GM12878 (cell line): ENCODE results near the gene ZSCAN25. TPM values are rescaled to one million over a fixed set of nuclear protein-coding genes. Genes with fewer than 3 reads are reported as not detected.

Experiments
- ATAC-seq: fragments of 200-7000 bp; cut with Tn5 transposase; 3 replicates; pipeline ENCODE4 v1.9.1; 2020; ENCODE audit warnings: mild to moderate bottlenecking, moderate library complexity
- BruUV-seq: library from RNA; stranded (reverse); fragments of 400-500 nt; replicated peaks from 2 replicates; lab custom pipeline; 2021; lab: Mats Ljungman, UMichigan
- CTCF ChIA-PET: fragments of 300-600 bp; sonication (Branson Sonifier 250); formaldehyde crosslinking; extraction: SDS; loops from one replicate; lab custom pipeline; 2021; ENCODE audit warnings: inconsistent platforms; lab: Yijun Ruan, JAX
- POLR2A ChIA-PET: fragments of 350-600 bp; formaldehyde crosslinking; extraction: SDS; loops from one replicate; lab custom pipeline; 2021; ENCODE audit warnings: inconsistent platforms; lab: Charles Lee
- RAD21 ChIA-PET: fragments of 300-600 bp; sonication (Branson Sonifier 250); formaldehyde crosslinking; loops from one replicate; lab custom pipeline; 2023; ENCODE audit warnings: antibody characterized with exemption; ENCODE audit not compliant: unreplicated experiment; lab: Charles Lee
- SMC1A ChIA-PET: fragments of 300-600 bp; sonication (Branson Sonifier 250); formaldehyde crosslinking; loops from one replicate; lab custom pipeline; 2023; ENCODE audit not compliant: unreplicated experiment, uncharacterized antibody; lab: Charles Lee
- DNase-seq: peaks from one replicate; pipeline ENCODE4 v3.0.0-alpha.2; 2011; ENCODE audit warnings: low read depth, low spot score
- FAIRE-seq: peaks from 3 replicates; lab custom pipeline; 2011; peaks lifted over from hg19 to GRCh38; lab: Jason Lieb, UNC
- H2AFZ ChIP-seq: 2 replicates; pipeline ENCODE4 v1.6.0; 2011; ENCODE audit warnings: low read depth, low read length, control low read depth; ENCODE audit not compliant: control insufficient read depth
- H3K27ac ChIP-seq: 2 replicates; pipeline ENCODE4 v1.5.1; 2011; ENCODE audit warnings: control low read depth; ENCODE audit not compliant: control insufficient read depth, insufficient read depth
- H3K27me3 ChIP-seq, 2 experiments: replicated peaks in 1 of 2; 2 replicates each; pipeline versions ENCODE4 v1.6.0 to v1.6.1; 2011; ENCODE audit warnings: low read length in 1 of 2; ENCODE audit not compliant: control insufficient read depth in 2 of 2, insufficient read depth in 2 of 2
- H3K36me3 ChIP-seq, 2 experiments: 2 replicates each; pipeline ENCODE4 v1.5.1; 2011; ENCODE audit warnings: low read length in 1 of 2; ENCODE audit not compliant: control insufficient read depth in 2 of 2, insufficient read depth in 2 of 2
- H3K4me1 ChIP-seq: 2 replicates; pipeline ENCODE4 v1.6.1; 2011; ENCODE audit warnings: mild to moderate bottlenecking, low read length, moderate library complexity, mixed read lengths; ENCODE audit not compliant: control insufficient read depth, insufficient read depth
- H3K4me2 ChIP-seq: 2 replicates; pipeline ENCODE4 v1.6.0; 2011; ENCODE audit warnings: control low read depth; ENCODE audit not compliant: control insufficient read depth, insufficient read depth
- H3K4me3 ChIP-seq: fragments of 200-600 bp; sonication (generic); 2 replicates; pipeline ENCODE4 v1.5.1; 2016
- H3K79me2 ChIP-seq: 2 replicates; pipeline ENCODE4 v1.6.0; 2011; ENCODE audit warnings: low read length; ENCODE audit not compliant: control insufficient read depth, insufficient read depth
- H3K9ac ChIP-seq: 2 replicates; pipeline ENCODE4 v1.8.0; 2011; ENCODE audit warnings: low read length, control low read depth, mixed read lengths; ENCODE audit not compliant: control insufficient read depth, insufficient read depth
- H3K9me3 ChIP-seq: replicated peaks from 3 replicates; pipeline ENCODE4 v1.5.1; 2011; ENCODE audit warnings: mild to moderate bottlenecking, low read length; ENCODE audit not compliant: control insufficient read depth, insufficient read depth
- H4K20me1 ChIP-seq: 2 replicates; pipeline ENCODE4 v1.6.0; 2011; ENCODE audit not compliant: control insufficient read depth, insufficient read depth
- BHLHE40 ChIP-seq, 2 experiments: fragments of 450-650 bp in 1 of 2; IDR thresholded peaks; 2 replicates each; pipeline ENCODE4 v1.6.1; 2011 to 2017; ENCODE audit warnings: low read depth in 2 of 2, borderline replicate concordance in 1 of 2, improper control_type of control experiment in 1 of 2, low read length in 1 of 2, mild to moderate bottlenecking in 1 of 2
- BMI1 ChIP-seq: fragments of 450-650 bp; IDR thresholded peaks from 2 replicates; pipeline ENCODE4 v1.6.1; 2016; ENCODE audit warnings: mild to moderate bottlenecking, moderate library complexity, borderline replicate concordance
- CBX3 ChIP-seq: fragments of 200-600 bp; sonication (generic); IDR thresholded peaks from 2 replicates; pipeline ENCODE4 v1.6.1; 2016; ENCODE audit warnings: low read depth, borderline replicate concordance
- ESRRA ChIP-seq: IDR thresholded peaks from 2 replicates; pipeline ENCODE4 v1.6.1; 2012; ENCODE audit warnings: mild to moderate bottlenecking, low read length, improper control_type of control experiment
- GABPA ChIP-seq: IDR thresholded peaks from 2 replicates; pipeline ENCODE4 v1.6.1; 2014; ENCODE audit warnings: antibody characterized with exemption, low read depth, mild to moderate bottlenecking, inconsistent platforms
- MTA3 ChIP-seq: IDR thresholded peaks from 2 replicates; pipeline ENCODE4 v1.6.1; 2012; ENCODE audit warnings: low read length, inconsistent platforms, borderline replicate concordance
- NR2C1 ChIP-seq: fragments of 450-650 bp; IDR thresholded peaks from 2 replicates; pipeline ENCODE4 v1.6.1; 2017; ENCODE audit warnings: antibody characterized with exemption, mild to moderate bottlenecking, moderate library complexity
- POLR2AphosphoS2 ChIP-seq: IDR thresholded peaks from 2 replicates; pipeline ENCODE4 v1.6.1; 2011; ENCODE audit warnings: low read depth, mild to moderate bottlenecking, low read length, improper control_type of control experiment, moderate library complexity
- RBBP5 ChIP-seq: fragments of 200-600 bp; sonication (generic); conservative IDR thresholded peaks from 2 replicates; pipeline ENCODE4 v1.6.1; 2016
- SMAD5 ChIP-seq: IDR thresholded peaks from 2 replicates; pipeline ENCODE4 v1.6.1; 2016; ENCODE audit warnings: antibody characterized with exemption, low read depth
- SMARCA5 ChIP-seq: fragments of 450-650 bp; IDR thresholded peaks from 2 replicates; pipeline ENCODE4 v1.6.1; 2017; ENCODE audit warnings: mild to moderate bottlenecking
- SMC3 ChIP-seq: IDR thresholded peaks from 2 replicates; pipeline ENCODE4 v1.6.1; 2011; ENCODE audit warnings: low read length, improper control_type of control experiment, borderline replicate concordance
- SRF ChIP-seq, 2 experiments: IDR thresholded peaks; 2 replicates each; pipeline ENCODE4 v1.6.1; 2011; ENCODE audit warnings: low read depth in 2 of 2, low read length in 2 of 2, mild to moderate bottlenecking in 1 of 2, moderate library complexity in 1 of 2
- TAF1 ChIP-seq: IDR thresholded peaks from 2 replicates; pipeline ENCODE4 v1.6.1; 2011; ENCODE audit warnings: mild to moderate bottlenecking, low read depth, low read length, borderline replicate concordance
- ZBTB40 ChIP-seq: fragments of 450-650 bp; IDR thresholded peaks from 2 replicates; pipeline ENCODE4 v1.6.1; 2016; ENCODE audit warnings: mild to moderate bottlenecking, moderate library complexity, borderline replicate concordance
- ZNF384 ChIP-seq: IDR thresholded peaks from 2 replicates; pipeline ENCODE4 v1.6.1; 2012; ENCODE audit warnings: low read depth, mild to moderate bottlenecking, low read length, improper control_type of control experiment, borderline replicate concordance
- WGBS: methylation state at CpG from one replicate; pipeline ENCODE4 v1.1.6; 2016; ENCODE audit warnings: low lambda C conversion rate; ENCODE audit not compliant: insufficient replicate concordance, insufficient coverage; ENCODE audit errors: missing lambda C conversion rate; 5-methylcytosine and 5-hydroxymethylcytosine counted together
- in situ Hi-C: fragments of 300-500 bp; cut with MboI; formaldehyde crosslinking; loops from 9 replicates; pipeline ENCODE4 v1.14.3; 2018; ENCODE audit warnings: mixed read lengths
- intact Hi-C: fragments of 100-400 bp; cut with micrococcal nuclease; formaldehyde crosslinking; loops from one replicate; pipeline ENCODE4 v1.14.2; 2022; ENCODE audit not compliant: unreplicated experiment
- polyA plus RNA-seq, 11 experiments: library from polyadenylated mRNA; depleted of rRNA in 4 of 11; unstranded in 6 of 11; stranded (reverse) in 5 of 11; fragments of >200 nt; fragmentation: Nextera tagmentation in 4 of 11; fragmentation: Illumina TruSeq in 1 of 11; extraction: Ambion mirVana in 4 of 11; extraction: Trizol in 1 of 11; gene quantifications; 1 replicate in 1 of 11; 2 replicates in 10 of 11; pipeline versions ENCODE4 v1.2.1 to v1.2.3, GENCODE V29; 2011 to 2016; ENCODE audit warnings: inconsistent platforms in 2 of 11, missing spikeins in 2 of 11, low read depth in 1 of 11
- total RNA-seq, 4 experiments: library from RNA; depleted of rRNA in 3 of 4; stranded (reverse); fragments of >200 nt in 3 of 4; fragmentation: Illumina TruSeq in 1 of 4; extraction: Trizol in 1 of 4; gene quantifications; 2 replicates each; pipeline versions ENCODE4 v1.2.1 to v1.2.3, GENCODE V29; 2013 to 2021

Gene ZSCAN25
- total and polyA plus RNA-seq, 10 of the 15 experiments (the other 5 are each of a cell fraction or from before 2014, with no cell fraction given): 0.79 to 15.6 (median 9.6) TPM

DNA sequence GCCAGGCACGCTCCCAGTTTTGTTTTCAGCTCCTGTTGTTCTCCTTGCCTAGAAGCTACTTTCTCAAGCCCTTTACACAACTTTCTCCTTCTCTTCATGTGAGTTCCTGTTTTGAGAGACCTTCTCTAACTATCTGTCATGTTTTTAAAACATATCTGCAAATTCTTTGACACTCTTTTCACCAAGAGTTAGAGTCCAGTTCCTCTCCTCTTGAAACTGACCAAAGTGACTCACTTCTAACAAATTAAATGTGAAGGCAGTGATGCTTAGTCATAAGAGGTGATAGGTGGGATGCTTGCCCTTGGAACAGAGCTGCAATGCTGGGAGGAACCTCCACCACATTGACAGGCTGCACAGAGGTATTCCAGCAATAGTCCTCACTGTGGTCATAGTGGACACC lies 25.3 kb downstream of the ZSCAN25 start:
- Histone ChIP-seq H3K36me3 (no peaks in the 10 kb centered on the region; a peak in 1 of 4 replicates), H3K9me3 (no peaks in the 10 kb centered on the region), H3K4me3 (no peak overlapping the region), H3K79me2 (no peaks in the 10 kb centered on the region), H3K27me3 (no peaks in the 10 kb centered on the region), H2AFZ (no peak overlapping the region), H4K20me1 (no peaks in the 10 kb centered on the region), H3K9ac (no peak overlapping the region), H3K4me2 (no peak overlapping the region), H3K4me1 (no peaks in the 10 kb centered on the region), H3K27ac (no peak overlapping the region)
- in situ Hi-C loops (no loop called here), intact Hi-C loops (no loop called here)
- TF ChIP-seq GABPA (no peak), NR2C1 (no peak), BMI1 (no peak), MTA3 (no peak), CBX3 (no peak), BHLHE40 (IDR thresholded peaks at IDR 0.05; ENCODE audit: borderline replicate concordance in 1 of 2, low read depth in 2 of 2, low read length in 1 of 2) (no peak), ZNF384 (no peak)
- ChIA-PET POLR2A (no interaction called here), SMC1A (interaction anchor here (1.0 kb wide), 1 partner anchor 10 kb away, joined by 3 read pairs; no protein-coding TSS in a partner anchor), RAD21 (no interaction called here), CTCF (interaction anchor here (0.5 kb wide), 1 partner anchor 35 kb away, joined by 3 read pairs; no protein-coding TSS in a partner anchor)
- no peak for ATAC-seq
- FAIRE-seq: no peak
- no peak for DNase-seq
- 90% methylated on average over 1 of the region's 1 CpG for WGBS
- no TSS peak for BruUV-seq

DNA sequence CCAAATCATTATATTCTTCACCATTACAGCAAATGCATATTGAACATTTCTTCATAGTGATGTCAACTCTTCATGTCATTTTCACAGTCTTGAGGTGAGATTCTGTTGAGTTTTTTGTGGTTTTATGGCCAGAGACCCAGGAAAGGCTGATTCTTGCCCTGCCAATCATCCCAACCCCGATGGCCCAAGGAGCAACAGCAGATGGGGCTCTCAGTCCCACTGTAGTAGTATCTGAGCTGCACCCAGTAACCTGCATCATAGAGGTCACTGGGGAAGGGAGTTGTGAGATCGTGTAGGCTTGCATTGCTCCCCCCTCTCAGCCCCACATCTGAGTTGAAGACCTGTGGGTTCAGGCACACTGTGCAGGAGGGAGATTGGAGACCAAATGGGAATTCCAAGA lies 26.7 kb downstream of the ZSCAN25 start:
- ATAC-seq: no peak
- intact Hi-C loops (no loop called here), in situ Hi-C loops (no loop called here)
- BruUV-seq: no TSS peak
- no peak for DNase-seq
- ChIA-PET RAD21 (no interaction called here), SMC1A (no interaction called here), CTCF (interaction anchor here (0.7 kb wide), 1 partner anchor 347 kb away, joined by 3 read pairs; no protein-coding TSS in a partner anchor), POLR2A (no interaction called here)
- H3K4me1 ChIP-seq: no peaks in the 10 kb centered on the region
- H3K9ac ChIP-seq: no peak overlapping the region
- H3K4me2 ChIP-seq: no peak overlapping the region
- H3K27ac ChIP-seq: no peak overlapping the region
- H3K27me3 ChIP-seq: no peaks in the 10 kb centered on the region
- FAIRE-seq: no peak
- 44% methylated on average over 2 of the region's 2 CpGs for WGBS
- H3K79me2 ChIP-seq: no peaks in the 10 kb centered on the region
- no peaks in the 10 kb centered on the region; a peak in 1 of 4 replicates for H3K36me3 ChIP-seq
- no peak overlapping the region for H2AFZ ChIP-seq
- no peak overlapping the region for H3K4me3 ChIP-seq
- H3K9me3 ChIP-seq: no peaks in the 10 kb centered on the region
- H4K20me1 ChIP-seq: no peaks in the 10 kb centered on the region
- no peak for TF ChIP-seq SMC3
- no peak for TF ChIP-seq SMARCA5
- no peak for TF ChIP-seq RBBP5
- TF ChIP-seq POLR2AphosphoS2: no peak
- TF ChIP-seq TAF1: no peak
- TF ChIP-seq ESRRA: no peak
- TF ChIP-seq SMAD5: no peak
- TF ChIP-seq SRF (IDR thresholded peaks at IDR 0.05; ENCODE audit: low read depth in 2 of 2, low read length in 2 of 2): no peak
- no peak for TF ChIP-seq ZBTB40
